HUES48 (cell line): Measurements from ENCODE around the gene RNF175.
"Not testable (repeated sequence)": the region's sequence is repeated elsewhere in the genome, so short reads cannot be mapped to it uniquely, and the experiment has no call there.

ENCODE experiments used
- H3K27ac ChIP-seq: one replicate; pipeline ENCODE4 v1.7.0; 2013; ENCODE audit warnings: low read depth, low read length, inconsistent platforms
- H3K27me3 ChIP-seq: 2 replicates; pipeline ENCODE4 v1.6.1; 2013; ENCODE audit warnings: mild to moderate bottlenecking, low read length; ENCODE audit not compliant: control insufficient read depth, insufficient read depth
- H3K36me3 ChIP-seq: 2 replicates; pipeline ENCODE4 v1.6.1; 2013; ENCODE audit warnings: low read length; ENCODE audit not compliant: control insufficient read depth, insufficient read depth
- H3K4me1 ChIP-seq: 2 replicates; pipeline ENCODE4 v1.6.1; 2013; ENCODE audit warnings: mild to moderate bottlenecking, low read length; ENCODE audit not compliant: control insufficient read depth, insufficient read depth
- H3K4me3 ChIP-seq: 2 replicates; pipeline ENCODE4 v1.5.1; 2013; ENCODE audit warnings: mild to moderate bottlenecking, low read depth, low read length
- H3K9ac ChIP-seq: 2 replicates; pipeline ENCODE4 v1.6.1; 2013; ENCODE audit warnings: mild to moderate bottlenecking, low read depth, low read length, moderate library complexity
- H3K9me3 ChIP-seq: 2 replicates; pipeline ENCODE4 v1.6.1; 2013; ENCODE audit warnings: low read length; ENCODE audit not compliant: control insufficient read depth, insufficient read depth

RNF175 gene

GRCh38 chr4:153679486-153679885, 80.3 kb downstream of the RNF175 start:
- Histone ChIP-seq H3K9ac (no peak overlapping the region), H3K36me3 (no peaks in the 10 kb centered on the region), H3K27me3 (peaks cover 33% of the 10 kb centered on the region), H3K4me3 (no peak overlapping the region), H3K9me3 (no peaks in the 10 kb centered on the region), H3K27ac (no peak overlapping the region), H3K4me1 (peaks cover 5% of the 10 kb centered on the region; the same call in 1 of the 2 replicates)

- Histone ChIP-seq H3K27me3 (peaks cover 8% of the 10 kb centered on the region), H3K4me3 (no peak overlapping the region), H3K27ac (no peak overlapping the region), H3K4me1 (no peaks in the 10 kb centered on the region), H3K9ac (no peak overlapping the region), H3K9me3 (no peaks in the 10 kb centered on the region), H3K36me3 (no peaks in the 10 kb centered on the region)
These were observed 82.8 kb downstream of the RNF175 start for GRCh38 chr4:153676984-153677383.

GRCh38 chr4:153676486-153676885, 83.3 kb downstream of the RNF175 start:
- Histone ChIP-seq H3K4me3 (no peak overlapping the region), H3K27me3 (0 out of 2 replicates have a peak, but pooled peaks cover 3% of the 10 kb centered on the region), H3K9ac (no peak overlapping the region), H3K36me3 (no peaks in the 10 kb centered on the region), H3K9me3 (no peaks in the 10 kb centered on the region), H3K27ac (no peak overlapping the region), H3K4me1 (no peaks in the 10 kb centered on the region)

DNA sequence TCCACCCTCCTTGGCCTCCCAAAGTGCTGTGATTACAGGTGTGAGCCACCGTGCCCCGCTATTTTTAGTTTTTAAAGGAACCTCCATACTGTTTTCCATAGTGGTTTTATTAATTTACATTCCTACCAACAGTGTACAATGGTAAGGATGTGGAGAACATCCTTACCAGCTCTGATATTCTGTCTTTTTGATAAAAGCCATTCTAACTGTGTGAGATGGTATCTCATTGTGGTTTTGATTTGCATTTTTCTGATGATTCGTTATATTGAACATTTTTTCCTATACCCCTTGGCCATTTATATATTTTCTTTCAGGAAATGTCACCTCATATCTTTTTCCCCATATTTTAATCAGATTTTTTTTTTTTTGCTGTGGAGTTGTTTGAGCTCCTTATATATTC, 90.0 kb downstream of the RNF175 start:
- H3K9ac ChIP-seq = no peak overlapping the region
- no peaks in the 10 kb centered on the region for H3K9me3 ChIP-seq
- no peaks in the 10 kb centered on the region for H3K4me1 ChIP-seq
- no peak overlapping the region for H3K27ac ChIP-seq
- no peaks in the 10 kb centered on the region for H3K27me3 ChIP-seq
- H3K36me3 ChIP-seq = no peaks in the 10 kb centered on the region
- H3K4me3 ChIP-seq = no peak overlapping the region

DNA sequence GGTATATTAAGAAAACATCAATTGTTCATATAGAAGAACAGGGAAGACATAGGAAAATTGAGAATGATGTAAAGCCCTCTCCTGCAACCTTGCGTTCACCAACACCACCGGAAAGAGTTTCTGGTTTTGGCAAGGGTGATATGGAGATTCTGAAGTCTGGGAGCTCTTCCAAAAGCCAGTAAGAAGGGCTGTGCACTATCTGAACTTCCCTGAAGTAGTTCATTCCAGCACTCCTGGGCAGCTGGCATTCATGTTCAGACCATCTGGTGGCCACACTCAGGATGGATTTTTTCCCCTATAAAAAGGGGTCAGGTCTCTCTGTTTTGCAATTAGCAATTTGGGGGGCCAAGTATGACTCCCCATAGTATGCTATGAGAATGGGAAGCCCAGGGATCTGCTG, 91.2 kb downstream of the RNF175 start:
- H3K4me3 ChIP-seq = no peak overlapping the region
- H3K36me3 ChIP-seq = no peaks in the 10 kb centered on the region
- H3K9ac ChIP-seq = no peak overlapping the region
- no peak overlapping the region for H3K27ac ChIP-seq
- H3K4me1 ChIP-seq = no peaks in the 10 kb centered on the region
- no peaks in the 10 kb centered on the region for H3K27me3 ChIP-seq
- no peaks in the 10 kb centered on the region for H3K9me3 ChIP-seq

GRCh38 chr4:153666505-153666904, 93.3 kb downstream of the RNF175 start:
- not testable (repeated sequence) for H3K27me3 ChIP-seq, H3K4me3 ChIP-seq, H3K9me3 ChIP-seq, H3K36me3 ChIP-seq, H3K9ac ChIP-seq, H3K27ac ChIP-seq, H3K4me1 ChIP-seq

DNA sequence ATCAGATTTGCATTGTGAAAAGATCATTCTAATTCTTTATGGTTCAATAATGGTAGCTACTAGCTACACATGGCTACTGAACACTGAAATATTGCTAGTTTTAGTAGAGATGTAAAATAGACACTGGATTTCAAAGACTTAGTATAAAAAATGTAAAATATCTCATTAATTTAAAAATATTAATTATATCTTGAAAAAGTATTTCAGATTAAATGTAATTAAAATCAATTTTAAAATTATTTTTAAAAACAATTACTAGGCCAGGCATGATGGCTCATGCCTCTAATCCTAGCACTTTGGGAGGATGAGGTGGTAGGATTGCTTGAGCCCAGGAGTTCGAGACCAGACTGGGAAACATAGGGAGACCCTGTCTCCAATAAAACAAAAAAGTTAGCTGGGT, 96.2 kb downstream of the RNF175 start:
- Histone ChIP-seq H3K36me3 (no peaks in the 10 kb centered on the region), H3K27ac (no peak overlapping the region), H3K9me3 (peaks cover 7% of the 10 kb centered on the region; the same call in 1 of the 2 replicates), H3K27me3 (no peaks in the 10 kb centered on the region), H3K9ac (no peak overlapping the region), H3K4me3 (no peak overlapping the region), H3K4me1 (no peaks in the 10 kb centered on the region)

DNA sequence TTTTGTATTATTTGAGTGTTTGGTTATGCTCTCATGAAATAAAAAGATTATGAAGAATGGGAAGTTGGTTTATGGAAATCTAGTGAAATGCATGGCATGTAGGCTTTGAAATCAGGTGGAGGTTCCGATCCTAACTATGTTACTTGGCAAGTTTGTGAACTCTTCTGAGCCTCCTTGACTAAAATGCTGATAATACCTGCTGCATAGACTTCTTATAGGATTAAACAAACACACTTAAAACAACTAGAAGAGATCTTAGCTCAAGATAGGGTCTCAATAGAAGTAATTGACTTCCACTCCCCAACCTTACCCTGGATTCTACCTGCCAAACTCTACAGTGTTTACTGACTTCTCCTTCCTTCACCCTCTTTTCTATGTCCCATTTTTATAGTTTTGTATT, 97.9 kb downstream of the RNF175 start:
- no peak overlapping the region for H3K27ac ChIP-seq
- no peaks in the 10 kb centered on the region for H3K4me1 ChIP-seq
- H3K36me3 ChIP-seq = no peaks in the 10 kb centered on the region
- H3K9ac ChIP-seq = no peak overlapping the region
- no peaks in the 10 kb centered on the region for H3K27me3 ChIP-seq
- no peak overlapping the region for H3K4me3 ChIP-seq
- peaks cover 7% of the 10 kb centered on the region; the same call in 1 of the 2 replicates for H3K9me3 ChIP-seq

GRCh38 chr4:153661215-153661822, 98.5 kb downstream of the RNF175 start:
- H3K9me3 ChIP-seq = peaks cover 7% of the 10 kb centered on the region; the same call in 1 of the 2 replicates
- H3K27me3 ChIP-seq = no peaks in the 10 kb centered on the region
- no peak overlapping the region for H3K9ac ChIP-seq
- no peaks in the 10 kb centered on the region for H3K4me1 ChIP-seq
- H3K27ac ChIP-seq = no peak overlapping the region
- H3K4me3 ChIP-seq = no peak overlapping the region
- H3K36me3 ChIP-seq = no peaks in the 10 kb centered on the region
